ENCODE data around the gene NAV2.

Gene NAV2

DNA sequence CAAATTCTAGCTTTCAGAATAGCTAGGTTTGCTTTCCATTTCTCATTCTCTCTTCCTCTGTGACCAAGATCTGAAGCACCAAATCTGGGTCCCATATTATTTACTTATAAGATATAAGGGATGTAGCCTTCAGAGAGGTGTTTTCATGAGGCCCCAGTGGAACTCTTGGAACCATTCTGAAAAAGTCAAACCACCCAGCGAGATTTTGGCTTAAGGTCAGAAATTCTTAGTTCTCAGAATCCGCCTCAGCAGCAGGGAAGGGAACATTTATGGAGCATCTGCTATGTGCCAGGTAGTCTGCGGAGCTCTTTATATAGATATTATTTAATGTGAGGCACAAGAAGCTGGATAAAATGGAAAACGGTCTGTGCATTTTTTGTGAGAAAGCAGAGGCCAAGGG lies 6.3 kb downstream of the NAV2 start:
- no peak for DNase-seq

DNA sequence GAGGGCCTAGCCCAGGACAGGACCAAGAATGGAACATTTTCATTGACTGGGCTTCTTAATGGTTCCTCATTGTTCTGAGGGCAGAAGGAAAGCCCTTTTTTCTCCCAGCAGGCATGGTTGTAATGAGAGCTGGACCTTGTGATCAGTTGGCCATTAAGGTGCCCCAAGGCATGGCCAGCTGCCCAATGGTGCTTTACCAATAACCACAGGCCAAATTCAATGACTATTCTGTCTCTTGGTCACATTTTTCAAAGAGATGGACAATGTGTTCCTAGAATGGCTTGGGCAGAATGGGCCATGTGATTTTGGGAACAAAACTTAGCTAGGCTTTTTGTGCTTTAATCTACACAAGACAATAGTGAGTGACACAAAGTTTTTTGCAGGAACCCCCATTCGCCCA lies 7.3 kb downstream of the NAV2 start:
- no peak for DNase-seq

DNA sequence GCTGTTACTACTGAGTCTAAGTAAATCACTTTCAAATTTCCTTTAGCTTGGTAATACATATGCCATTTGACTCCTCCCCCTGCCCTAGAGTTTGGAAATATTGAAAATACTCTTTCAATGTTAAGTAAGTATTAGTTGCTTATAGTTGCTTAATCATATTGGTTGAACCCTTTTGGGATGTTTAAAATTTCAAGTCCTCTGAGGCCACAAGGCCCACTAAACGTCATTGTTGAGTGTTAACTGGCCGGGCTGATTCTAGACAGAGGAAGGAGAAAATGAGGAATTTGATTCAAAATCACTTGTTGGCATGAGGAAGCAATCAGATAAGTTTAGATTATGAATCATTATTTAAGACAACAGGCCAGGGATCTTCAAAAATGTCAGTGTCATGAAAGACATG lies 8.5 kb downstream of the NAV2 start:
- DNase-seq = no peak

DNA sequence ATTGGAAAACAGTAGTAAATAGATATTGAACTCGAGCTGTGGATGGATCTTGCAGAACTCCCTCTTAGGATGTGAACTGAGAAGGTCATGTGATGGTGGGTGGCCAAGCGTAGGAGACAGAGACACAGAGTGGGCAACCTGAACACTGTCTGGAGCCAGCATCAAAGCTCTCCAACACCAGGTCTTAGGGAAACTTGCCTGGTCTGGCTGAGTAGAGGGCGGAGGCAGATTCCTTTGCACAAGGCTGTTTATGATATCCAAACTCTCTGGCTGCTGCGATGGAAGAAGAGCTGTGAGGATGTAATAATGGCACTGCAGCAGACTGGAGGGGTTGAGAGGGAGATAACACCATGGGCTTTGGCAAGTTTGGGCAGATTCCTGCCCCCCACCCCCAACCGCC lies 10.1 kb downstream of the NAV2 start:
- DNase-seq = no peak

DNA sequence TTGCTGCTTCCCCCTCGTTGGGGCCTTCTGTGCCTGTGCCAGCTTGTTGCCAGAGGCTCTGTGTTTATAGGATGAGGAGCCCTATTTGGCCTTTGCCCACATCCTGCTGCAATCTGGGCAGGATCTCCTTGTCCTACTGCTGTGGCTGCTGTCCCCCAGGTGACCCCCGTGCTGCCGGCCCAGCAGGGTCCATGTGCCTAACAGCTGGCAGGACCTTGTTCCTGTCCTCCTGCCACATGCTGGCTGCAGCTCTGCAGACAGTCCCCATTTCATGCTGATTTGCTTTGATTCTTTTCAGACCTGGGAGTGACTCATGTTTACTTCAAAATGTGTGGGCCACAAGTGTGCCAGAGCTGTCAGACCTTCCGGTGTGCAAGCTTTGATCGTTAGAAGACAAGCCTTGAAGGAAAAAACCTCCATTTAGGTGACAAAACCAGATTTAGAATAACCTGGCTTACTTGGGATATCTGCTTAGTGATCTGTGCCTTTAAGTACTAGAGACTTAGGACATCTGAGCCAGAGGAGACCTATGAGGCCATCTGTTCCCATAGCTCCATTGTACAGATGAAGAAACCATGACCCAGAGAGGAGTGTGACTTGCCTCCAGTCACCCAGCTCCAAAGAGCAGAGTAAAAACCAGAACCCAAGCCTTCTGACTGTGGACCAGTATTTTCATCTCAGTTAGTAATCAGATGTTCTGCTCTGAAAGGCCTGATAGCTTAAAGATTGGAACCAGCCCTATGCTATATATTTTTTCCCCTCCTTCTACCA lies 11.1 kb downstream of the NAV2 start:
- DNase-seq = peak; percentile 58

DNA sequence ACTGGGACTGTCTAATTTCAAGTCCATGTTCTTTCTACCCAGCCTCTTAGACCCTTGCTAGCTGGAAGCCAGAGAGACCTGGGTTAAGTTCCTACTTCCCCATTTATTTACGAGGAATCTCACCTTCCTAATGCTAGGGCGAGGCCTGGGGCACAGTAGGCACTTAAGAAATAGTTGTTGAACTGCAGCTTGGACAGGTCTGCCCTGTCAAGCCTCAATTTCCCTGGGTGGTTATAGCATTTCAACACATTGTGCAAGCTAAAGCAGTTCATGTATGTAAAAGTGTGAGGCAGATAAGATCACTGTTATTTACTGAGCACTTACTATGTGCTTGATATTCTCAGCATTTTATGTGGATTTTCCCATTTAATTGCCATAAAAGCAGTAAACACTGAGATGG lies 12.1 kb downstream of the NAV2 start:
- no peak for DNase-seq

DNA sequence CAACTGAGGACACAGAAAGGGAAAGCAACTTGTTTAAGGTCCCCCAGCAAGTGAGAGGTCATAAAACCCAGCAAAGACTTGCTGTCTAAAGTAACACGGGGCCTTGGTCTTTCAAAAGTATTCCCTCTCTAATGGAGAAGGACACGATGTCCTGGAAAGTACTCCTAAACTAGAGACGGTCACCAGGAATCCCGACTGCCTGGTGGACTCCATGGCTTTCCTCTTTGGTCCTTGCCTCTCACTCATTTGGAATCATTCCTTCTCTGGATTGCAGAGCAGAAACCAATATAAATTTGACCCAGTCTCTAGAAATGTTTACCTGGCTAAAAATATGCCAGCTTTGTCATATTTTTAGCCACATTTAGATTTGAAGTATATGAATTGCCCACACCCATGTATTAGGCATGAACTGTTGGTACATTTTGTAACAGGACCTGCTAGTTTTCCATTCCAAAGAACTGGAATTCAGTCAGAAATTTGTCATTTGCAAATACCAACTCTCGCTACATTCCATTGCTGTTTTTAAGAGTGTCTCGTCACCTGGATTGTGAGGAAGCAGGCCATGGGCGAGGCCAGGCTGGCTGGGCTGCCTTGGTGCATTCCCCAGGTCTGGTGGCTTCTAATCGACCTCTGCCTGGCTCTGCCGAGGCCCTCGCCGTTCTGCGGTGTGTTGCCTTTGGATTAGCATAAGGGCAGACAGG lies 12.9 kb downstream of the NAV2 start:
- peak; percentile 55 for DNase-seq

DNA sequence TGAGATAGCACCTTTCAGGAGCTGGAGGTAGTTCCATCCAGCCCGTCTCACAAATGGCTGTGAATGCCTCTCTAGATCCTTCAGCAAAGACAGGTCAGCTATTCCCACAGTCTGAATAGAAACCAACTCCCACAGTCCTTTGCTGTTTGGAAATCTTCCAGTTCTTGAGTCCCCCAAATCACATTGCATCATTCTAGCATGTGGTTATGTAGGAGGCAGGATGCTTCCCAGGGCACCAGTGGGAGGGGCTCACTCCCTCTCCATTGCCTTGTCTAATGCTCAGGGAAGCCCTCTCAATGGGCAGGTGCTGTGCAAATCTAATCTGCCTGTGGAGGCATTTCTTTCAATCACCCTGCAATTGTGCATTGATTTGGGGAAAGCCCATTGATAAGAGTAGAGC lies 14.6 kb downstream of the NAV2 start:
- DNase-seq = no peak

DNA sequence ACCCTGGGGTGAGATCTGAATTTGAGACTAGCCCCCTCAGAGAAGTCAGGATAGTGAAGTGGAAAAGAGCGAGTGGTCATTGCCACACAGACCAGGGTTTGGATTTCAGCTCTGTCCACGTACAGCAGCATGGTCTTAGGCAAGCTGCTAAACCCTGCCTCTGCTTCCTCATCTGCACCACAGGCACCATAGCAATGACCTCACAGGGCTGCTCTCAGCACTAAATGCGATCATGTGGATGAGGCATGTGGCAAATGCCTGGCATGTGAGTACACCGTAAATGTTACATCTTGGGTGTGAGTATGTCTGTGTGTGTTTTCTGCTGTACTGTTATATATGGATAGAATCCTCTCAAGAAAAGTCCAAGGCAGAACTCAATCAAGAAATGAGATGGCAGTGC lies 15.8 kb downstream of the NAV2 start:
- no peak for DNase-seq

DNA sequence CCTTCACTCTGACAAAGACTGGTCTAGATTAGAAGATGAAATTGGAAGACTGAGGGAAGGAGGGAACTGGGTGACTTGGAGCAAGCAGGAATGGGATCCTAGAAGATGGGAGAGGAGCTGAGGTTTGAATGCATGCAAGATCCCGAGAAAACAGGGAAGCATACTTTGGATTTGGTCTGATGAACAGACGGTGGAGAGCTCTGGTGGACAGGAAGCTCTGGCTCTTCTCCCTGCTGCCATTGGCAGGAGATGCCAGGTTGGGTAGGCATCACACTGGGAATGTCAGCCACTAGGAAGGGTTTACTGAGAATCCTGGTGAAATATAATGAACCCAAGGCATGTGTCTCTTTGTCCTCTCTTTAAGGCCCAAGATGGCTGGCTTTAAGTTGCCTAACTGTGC lies 16.5 kb downstream of the NAV2 start:
- DNase-seq = no peak

DNA sequence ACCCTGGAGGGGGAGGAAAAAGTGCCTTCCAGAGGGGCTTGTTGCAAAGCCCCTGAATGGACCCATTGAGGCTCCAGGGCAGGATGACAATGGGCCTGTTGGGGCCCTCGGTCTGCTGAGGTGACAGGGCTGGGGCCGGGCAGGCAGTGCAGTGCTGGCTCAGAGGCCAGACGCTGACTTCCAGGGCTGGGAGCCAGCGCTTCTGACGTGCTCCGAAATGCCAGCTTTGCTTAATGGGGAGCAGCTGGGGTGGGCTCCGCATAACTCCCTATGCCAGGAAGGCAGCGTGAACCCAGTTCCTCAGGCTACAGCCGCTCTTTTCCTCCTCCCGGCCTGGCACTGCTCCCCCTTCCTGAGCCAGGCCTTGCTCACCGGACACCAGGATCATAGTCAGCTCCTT lies 17.7 kb downstream of the NAV2 start:
- peak; percentile 71 for DNase-seq

DNA sequence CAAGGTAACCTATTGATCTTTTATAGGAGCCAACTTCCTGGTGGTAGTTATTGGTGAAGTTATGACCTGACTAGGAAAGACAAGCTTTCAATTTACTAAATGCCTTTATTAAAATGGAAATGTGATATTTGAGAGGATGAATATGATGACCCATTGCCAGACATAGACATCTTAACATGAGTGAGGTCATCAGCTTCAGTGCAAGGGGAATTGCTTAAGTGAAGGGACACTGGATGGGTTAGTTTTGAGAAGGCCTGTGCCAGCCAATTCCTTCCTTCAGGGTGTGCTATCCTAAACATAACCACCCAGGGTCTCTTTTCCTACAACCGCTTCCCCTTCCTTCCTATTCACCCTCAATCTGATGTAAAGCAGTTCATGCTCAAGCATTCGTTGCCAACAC lies 21.5 kb downstream of the NAV2 start:
- no peak for DNase-seq

DNA sequence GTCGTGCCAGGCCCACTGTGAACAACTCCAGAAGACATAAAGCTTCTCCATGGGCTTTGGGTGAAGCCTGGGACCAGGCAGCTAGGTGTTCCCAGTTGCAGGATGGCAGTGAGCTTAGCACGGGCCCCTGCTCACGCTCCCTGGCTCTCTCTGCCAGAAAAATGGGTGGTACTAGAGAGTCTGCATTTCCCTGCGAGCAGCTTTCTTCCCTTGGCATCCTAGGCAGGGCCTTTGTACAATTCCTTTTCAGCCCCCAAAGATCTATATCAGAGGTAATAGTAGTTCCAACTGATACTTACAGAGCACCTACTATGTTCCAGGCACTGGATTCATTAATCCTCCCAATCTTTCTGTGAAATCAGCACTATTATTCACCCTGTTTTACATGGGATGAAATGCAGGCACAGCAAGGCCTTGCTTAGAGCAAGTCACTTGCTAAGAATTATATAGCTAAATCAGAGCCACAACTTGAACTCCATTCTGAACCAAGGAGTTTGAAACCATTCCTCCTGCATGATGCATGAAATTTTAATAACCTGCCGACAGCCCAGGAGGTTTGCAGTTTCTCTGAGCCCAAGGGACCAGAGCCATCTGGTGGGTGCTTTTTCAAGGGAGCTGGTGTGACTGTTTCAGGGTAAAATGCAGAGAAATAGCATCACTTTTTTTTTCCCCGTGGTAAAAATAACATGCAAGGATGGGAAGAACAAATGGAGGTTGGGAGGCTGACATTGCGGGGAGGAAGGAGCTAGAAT lies 22.7 kb downstream of the NAV2 start:
- DNase-seq = no peak

DNA sequence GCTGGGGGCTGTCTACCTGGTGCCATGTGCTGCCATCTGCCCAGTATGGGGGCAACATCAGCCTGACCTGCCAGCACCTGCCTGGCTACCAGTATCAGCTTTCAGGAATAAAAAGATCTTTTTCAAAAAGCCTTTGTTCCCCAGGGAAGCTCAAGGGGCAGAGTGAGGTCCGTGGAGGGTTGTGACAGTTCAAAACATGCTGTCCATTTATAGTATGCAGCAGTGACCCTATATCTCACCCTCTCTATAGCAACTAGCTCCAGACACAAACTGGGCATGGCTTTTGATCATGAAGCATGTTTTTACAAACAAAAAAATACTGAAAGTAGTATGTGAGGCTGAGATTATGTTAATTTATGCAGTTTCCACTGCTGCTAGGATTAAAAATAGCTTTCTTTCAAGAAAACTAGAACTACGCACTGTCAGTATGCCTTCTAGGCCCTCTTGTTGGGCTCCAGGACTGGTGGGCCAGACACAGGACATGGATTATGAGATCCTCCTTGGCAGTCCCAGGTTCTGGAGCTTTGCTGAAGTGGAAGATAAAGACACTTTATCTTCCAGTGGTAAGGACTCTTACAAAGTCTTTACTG lies 23.4 kb downstream of the NAV2 start:
- no peak for DNase-seq

DNA sequence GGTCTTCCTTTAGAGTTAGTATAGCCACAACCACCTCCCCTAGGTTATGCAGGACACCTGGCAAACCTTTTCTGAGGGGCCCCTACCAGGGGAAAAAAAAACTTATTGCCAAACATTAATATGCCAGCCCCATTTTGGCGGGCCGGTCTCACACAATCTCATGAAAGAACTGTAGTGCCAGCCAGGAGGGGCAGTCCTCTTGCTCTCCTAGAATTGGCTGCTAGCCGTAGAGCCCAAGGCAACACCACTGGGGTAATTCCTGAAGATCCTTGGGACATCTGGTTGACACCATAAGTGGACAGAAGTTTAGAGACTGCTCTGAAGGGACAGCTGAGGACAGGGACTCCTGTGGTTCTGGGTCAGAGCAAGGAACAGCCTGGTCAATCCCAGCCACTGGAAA lies 24.2 kb downstream of the NAV2 start:
- no peak for DNase-seq

DNA sequence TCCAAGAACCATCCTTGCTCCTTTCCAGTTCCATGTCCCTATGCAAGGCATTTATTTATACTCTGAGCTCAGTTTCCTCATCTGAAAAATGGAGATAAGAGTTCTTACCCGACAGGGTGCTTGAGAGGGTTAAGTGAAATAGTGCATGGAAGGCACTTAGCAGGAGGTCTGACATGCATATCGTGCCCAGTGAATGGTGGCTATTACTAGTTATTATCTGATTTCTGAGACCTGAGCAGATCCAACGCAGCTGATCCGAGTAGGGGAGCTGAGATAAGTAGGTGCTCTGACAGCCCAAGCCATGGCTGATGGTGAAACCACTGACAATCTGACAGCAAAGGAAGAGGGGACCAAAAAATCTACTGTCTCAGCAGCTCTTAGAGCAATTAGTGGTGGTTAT lies 24.9 kb downstream of the NAV2 start:
- no peak for DNase-seq

DNA sequence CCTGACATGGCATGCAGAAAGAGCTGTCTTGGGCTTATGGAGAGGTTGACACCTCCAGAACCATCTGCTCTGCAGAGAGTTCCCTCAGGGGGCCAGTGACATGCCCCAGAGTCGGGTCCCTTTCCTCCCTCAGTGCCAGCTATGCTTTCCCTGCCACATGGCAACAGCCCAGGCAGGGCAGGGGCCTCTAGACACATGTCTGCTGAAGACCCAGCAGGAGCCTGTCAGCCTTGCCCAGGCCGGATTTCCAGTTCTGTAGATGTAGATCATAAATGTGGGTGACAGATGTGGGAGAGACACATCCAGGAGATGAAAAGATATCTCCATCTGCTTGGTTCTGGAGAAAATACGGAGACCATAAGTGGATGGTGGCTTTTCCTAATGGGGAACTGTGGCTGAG lies 25.5 kb downstream of the NAV2 start:
- no peak for DNase-seq

DNA sequence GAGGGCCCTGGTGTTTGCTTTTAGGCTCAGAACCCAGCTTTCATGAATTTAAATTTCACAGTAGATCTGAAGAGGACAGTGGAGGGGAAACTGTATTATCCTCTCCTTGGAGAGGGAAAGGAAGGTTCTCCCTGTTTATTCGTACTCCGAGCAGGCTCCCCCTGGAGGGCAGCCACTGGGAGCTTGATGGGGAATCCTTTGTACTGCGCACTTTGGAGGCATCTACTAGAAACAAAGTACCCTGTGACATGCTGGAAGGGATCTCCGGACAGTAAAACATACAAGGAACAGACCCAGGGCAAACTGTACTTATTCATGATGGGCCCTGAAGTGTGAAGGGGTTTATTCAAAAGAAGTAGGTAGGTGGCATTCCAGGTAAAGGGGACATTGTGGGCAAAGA lies 27.2 kb downstream of the NAV2 start:
- DNase-seq = no peak

DNA sequence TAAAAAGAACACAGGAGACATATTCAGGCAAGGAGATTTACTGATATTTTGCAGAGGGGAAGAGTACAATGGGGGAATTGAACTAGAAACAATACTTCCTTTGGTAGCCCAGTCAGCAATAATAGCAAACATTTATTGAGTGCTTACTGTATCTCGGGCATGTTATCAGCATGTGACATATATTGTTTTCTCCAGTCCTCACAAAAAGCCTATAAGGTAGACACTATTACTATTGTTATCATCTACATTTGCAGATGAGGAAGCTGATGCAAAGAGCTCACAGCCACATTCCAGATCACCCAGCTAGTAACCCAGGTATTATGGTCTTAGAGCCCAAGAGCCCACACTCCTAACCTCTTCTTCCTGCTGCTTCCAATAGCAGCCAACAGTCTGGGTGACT lies 27.9 kb downstream of the NAV2 start:
- no peak for DNase-seq

DNA sequence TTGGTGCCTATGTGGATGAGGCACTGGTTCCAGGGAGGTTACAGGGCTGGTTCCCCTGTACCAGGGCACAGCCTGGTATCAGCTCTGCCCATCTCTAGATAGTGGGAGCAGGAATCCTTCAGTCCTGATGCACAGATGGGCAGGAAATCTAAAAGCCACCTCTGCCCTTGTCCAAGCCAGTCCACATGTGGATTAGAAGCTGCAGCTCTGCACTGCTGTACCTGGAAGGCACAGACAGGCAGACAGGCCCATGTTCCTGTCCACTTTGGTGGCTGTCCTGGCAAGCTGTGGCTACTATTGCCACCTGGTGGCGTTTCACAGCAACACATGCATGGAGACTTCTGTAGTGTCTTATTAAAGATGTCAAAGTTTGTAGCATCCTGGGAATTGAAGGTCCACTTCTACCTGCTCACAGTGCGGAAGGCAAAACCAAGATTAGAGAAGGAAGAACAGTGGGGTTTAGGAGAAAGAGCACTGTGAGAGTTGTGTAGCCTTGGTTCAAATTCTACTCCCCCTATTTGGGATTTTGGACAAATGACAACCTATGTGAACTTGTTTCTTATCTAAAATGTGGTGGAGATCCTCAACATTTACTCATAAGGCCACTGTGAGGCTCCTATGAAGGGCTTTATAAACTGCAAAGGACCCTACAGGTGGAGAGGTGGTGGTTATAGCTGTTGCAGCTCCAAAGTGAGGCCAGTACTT lies 30.1 kb downstream of the NAV2 start:
- DNase-seq = peak; percentile 76

DNA sequence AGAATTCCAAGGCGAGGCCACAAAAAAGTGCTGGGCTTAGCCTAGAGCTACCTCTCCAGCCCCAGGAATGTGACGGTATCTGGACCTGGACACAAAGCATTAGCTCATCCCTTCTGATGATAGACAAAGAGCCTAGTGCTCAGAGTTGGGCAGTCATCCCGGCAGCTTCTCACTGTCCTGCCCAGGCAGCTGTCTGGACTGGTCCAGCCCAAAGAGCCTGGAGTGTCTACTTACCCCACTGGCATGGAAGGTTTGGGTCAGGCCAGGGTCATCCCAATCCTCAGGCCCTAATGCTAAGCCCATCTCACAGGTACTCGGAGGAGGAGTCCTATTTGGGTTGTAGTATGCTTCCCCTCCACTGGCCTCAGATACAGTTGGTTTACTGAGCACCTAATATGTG lies 31.0 kb downstream of the NAV2 start:
- no peak for DNase-seq

DNA sequence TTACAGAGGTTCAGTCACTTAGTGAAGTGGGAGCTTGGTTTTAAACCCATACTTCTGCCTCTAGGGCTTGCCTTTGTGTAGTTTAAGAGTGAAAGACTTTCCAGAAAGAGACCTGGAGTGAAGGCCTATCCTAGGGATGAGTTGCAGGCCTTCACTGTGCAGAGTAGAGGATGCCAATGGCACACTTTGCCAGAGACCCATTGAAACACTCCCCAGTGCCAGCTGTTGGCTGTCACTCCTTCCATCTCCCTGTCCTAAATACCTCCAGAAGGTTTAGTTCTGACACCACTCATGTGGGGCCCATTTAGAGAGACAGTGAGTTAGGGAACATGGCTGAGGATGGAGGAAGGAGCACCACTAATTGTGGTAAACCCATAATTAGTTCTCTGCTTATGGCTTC lies 31.5 kb downstream of the NAV2 start:
- no peak for DNase-seq

DNA sequence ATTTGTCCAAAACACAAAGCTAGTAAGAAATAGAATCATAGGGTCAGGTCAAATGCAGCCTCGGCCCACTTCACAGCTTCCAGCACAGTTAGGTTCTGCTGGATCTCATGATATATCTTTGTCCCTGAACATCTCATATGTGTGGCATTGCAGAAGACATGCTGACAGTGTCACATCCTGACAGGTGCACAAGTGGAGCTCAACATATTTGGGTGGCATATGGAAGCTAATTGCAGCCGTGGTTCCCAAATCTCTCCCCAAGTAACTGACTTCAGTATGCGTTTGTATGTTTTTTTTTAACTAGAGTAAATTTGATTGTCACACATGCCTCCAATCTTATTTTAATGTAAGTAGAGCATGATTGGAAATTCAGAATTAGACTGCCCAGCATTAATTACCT lies 33.4 kb downstream of the NAV2 start:
- no peak for DNase-seq

Measured in right hindlimb (tissue), 1 donor.